Mucosa of descending colon (tissue), 3 donors: ENCODE results near the gene PITX1. TPM values are rescaled to one million over a fixed set of nuclear protein-coding genes. Genes with fewer than 3 reads are reported as not detected.

Experiments
- ATAC-seq: fragments of 200-7000 bp; cut with Tn5 transposase; one replicate; pipeline ENCODE4 v1.9.1; 2020; ENCODE audit warnings: mild to moderate bottlenecking, moderate library complexity
- DNase-seq, 3 donors: peaks; one replicate each; pipeline ENCODE4 v3.0.0-alpha.2; 2020
- H3K36me3 ChIP-seq: fragments of 200-600 bp; one replicate; pipeline ENCODE4 v1.8.0; 2021; ENCODE audit warnings: low read depth, mild to moderate bottlenecking
- H3K4me1 ChIP-seq: fragments of 200-600 bp; one replicate; pipeline ENCODE4 v1.8.0; 2021; ENCODE audit warnings: low read depth, mild to moderate bottlenecking
- H3K4me3 ChIP-seq: fragments of 200-600 bp; one replicate; pipeline ENCODE4 v1.8.0; 2021; ENCODE audit warnings: mild to moderate bottlenecking
- H3K9me3 ChIP-seq: fragments of 200-600 bp; one replicate; pipeline ENCODE4 v1.8.0; 2021; ENCODE audit warnings: mild to moderate bottlenecking
- CTCF ChIP-seq: fragments of 200-600 bp; IDR thresholded peaks from one replicate; pipeline ENCODE4 v1.8.0; 2022; ENCODE audit warnings: antibody characterized with exemption, mild to moderate bottlenecking
- intact Hi-C, 2 donors: fragments of 100-400 bp; cut with DNase I in 1 of 2; cut with micrococcal nuclease in 1 of 2; formaldehyde crosslinking; loops; one replicate each; pipeline versions ENCODE4 v1.11.0 to v1.11.1; 2022; cut with DNase I, micrococcal nuclease
- total RNA-seq, 3 donors: library from RNA; stranded (reverse); fragmentation: NEBNext Ultra II Directional in 2 of 3; extraction: Animal tissue kit (Norgen Biotek cat#: 25700) in 2 of 3; gene quantifications; one replicate each; pipeline versions ENCODE4 v1.2.1 to v1.2.4, GENCODE V29; 2021 to 2023
- donor health status: DM: no; HTN: no; CAD: no; lungs with moderate emphysema.
- donor health status: DM: no; HTN: no; CAD: no.
- donor health status: DM: no; HTN: yes; CAD: no.

PITX1 gene
- total RNA-seq, 3 donors from 2014 or later: 5.0 to 10.7 (median 6.2) TPM

DNA sequence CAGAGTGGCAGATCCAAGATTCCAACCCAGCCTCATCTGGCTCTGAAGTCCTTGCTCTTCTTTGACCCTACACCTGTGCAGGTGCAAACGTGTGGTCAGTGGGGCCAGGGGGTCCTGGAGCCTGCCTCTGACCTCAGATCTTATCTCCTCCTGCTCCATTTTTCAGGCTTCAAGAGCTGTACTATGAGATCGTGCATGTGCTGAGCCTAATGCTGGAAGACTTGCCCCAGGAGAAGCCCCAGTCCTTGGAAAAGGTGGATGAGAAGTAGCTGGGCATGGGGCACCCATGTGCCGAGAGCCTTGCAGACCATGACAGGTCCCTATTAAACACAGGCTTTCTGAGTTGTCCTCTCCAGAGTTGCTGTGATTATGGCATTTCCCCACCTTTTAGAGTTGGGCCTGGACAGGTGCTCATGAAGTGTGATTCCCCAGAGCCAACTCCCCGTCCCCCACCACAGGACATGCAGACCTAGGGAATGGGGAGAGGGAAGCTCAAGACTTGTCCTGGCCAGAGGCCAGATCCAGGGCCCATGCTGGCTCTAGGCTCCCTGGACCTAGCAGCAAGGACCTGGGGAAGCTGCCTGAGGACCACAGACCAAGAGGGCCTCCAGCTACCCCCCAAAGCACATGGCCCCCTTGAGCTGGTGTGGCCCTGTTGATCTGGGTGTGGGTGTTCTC lies 22.5 kb downstream of the PITX1 start:
- Histone ChIP-seq H3K9me3 (no peaks in the 10 kb centered on the region), H3K4me3 (no peak overlapping the region), H3K4me1 (no peaks in the 10 kb centered on the region), H3K36me3 (no peaks in the 10 kb centered on the region)
- intact Hi-C loops: no loop called here
- no peak for TF ChIP-seq CTCF
- no peak for DNase-seq
- no peak for ATAC-seq

- no peak for TF ChIP-seq CTCF
- no peaks in the 10 kb centered on the region for H3K4me1 ChIP-seq
- intact Hi-C loops: no loop called here
- H3K9me3 ChIP-seq: no peaks in the 10 kb centered on the region
- H3K36me3 ChIP-seq: no peaks in the 10 kb centered on the region
- no peak for DNase-seq
- no peak overlapping the region for H3K4me3 ChIP-seq
- no peak for ATAC-seq
Observed at GRCh38 chr5:135010502-135011354, 23.3 kb downstream of the PITX1 start.

DNA sequence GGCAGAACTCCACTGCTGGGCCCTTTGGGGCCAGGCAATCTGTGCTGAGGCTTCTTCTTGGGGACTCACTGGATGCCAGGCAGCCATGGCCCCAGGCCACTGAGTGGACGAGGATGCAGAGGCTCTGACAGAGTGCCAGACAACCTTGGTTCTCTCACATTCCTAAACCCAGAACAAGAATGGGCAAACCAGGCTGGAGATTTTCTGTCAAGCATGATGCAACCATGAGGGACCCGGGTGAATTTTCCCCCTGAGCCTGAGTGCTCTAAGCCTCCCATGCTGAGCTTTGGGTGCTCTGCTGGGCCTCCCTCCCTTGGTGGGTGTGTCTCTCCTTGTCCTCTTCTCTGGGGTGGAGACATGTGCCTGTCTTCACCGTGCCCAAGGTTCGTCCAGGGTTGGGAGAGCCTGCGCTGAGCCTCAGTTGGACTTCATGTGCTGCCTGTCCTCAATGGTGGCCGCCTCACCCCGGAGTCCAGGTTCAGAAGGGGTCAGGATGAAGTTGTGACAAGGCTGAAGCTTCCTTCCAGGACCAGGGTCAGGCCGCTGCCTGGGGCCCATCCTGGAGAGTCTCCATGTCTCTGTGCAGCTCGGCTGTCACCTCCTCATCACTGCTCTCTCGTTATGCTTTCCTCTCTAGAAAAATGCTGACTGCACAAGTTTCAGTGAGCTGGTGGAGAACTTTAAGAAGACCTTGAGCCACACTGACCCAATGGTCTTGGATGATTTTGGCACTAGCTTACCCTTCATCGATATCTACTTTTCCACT lies 24.1 kb downstream of the PITX1 start:
- intact Hi-C loops: no loop called here
- no peaks in the 10 kb centered on the region for H3K36me3 ChIP-seq
- no peak for ATAC-seq

DNA sequence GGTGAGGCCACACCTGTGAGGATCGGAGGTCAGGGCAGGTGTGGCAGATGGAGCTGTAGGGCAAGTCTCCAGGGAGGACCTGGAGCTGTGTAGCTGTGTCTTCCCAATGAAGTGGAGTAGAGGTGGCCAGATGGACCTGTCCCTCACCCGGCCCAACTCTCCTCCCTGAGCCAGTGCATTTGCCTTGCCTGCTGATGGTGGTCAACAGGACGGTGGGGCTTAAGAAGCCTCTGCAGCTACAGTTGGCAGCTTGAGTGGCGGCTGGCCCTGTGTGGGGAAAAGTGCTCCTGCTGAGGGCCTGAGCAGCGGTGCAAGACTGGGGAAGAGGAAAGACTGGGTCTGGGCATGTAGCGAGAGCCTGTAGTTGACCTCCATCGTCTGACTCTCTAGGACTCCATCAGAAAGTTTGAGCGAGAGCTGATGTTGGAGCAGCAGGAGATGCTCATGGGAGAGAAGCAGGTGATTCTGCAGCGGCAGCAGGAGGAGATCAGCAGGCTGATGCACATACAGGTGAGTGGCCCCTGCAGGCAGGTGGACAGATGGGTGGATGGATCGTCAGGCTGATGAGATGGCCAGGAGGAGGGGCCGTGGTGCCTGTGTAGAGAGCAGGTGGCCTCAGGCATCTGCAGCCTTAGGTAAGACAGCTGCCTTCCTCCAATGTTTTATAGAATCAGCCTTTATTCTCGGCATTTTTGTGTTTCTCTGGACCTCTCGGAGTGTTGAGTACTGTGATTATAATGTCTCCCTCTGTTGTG lies 24.9 kb downstream of the PITX1 start:
- ATAC-seq (no peak), DNase-seq (no peak)
- intact Hi-C loops: no loop called here
- Histone ChIP-seq H3K9me3 (no peaks in the 10 kb centered on the region), H3K4me1 (no peaks in the 10 kb centered on the region), H3K4me3 (no peak overlapping the region), H3K36me3 (no peaks in the 10 kb centered on the region)
- TF ChIP-seq CTCF: no peak

More for the DNA sequence above, 24.1 kb downstream of the PITX1 start:
- Histone ChIP-seq H3K9me3 (no peaks in the 10 kb centered on the region), H3K4me1 (no peaks in the 10 kb centered on the region), H3K4me3 (no peak overlapping the region)
- no peak for DNase-seq
- TF ChIP-seq CTCF: no peak

- TF ChIP-seq CTCF: no peak
- intact Hi-C loops: no loop called here
- Histone ChIP-seq H3K4me1 (no peaks in the 10 kb centered on the region), H3K4me3 (no peak overlapping the region), H3K9me3 (no peaks in the 10 kb centered on the region), H3K36me3 (no peaks in the 10 kb centered on the region)
- ATAC-seq (no peak), DNase-seq (no peak)
Observed at GRCh38 chr5:135008556-135008955, 25.5 kb downstream of the PITX1 start.
